Cardiac muscle cell (in vitro differentiated cells and primary cell): ENCODE results near the gene GAS2L3. TPM values are rescaled to one million over a fixed set of nuclear protein-coding genes. Genes with fewer than 3 reads are reported as not detected.

ENCODE experiments used
- DNase-seq, 2 donors: peaks; one replicate each; pipeline versions ENCODE4 v3.0.0 to v3.0.0-alpha.2; 2010 to 2017; ENCODE audit warnings: low read depth in 1 of 2, low spot score in 1 of 2
- H3K27ac ChIP-seq: fragments of 200-600 bp; sonication (generic); 2 replicates; pipeline ENCODE4 v1.5.1; 2016
- H3K27me3 ChIP-seq: fragments of 200-600 bp; sonication (generic); 2 replicates; pipeline ENCODE4 v1.6.0; 2016; ENCODE audit warnings: control low read depth
- H3K36me3 ChIP-seq: fragments of 200-600 bp; sonication (generic); 2 replicates; pipeline ENCODE4 v1.5.1; 2016; ENCODE audit warnings: control low read depth
- H3K4me1 ChIP-seq: fragments of 200-600 bp; sonication (generic); 2 replicates; pipeline ENCODE4 v1.8.1; 2017; ENCODE audit warnings: low read depth, mild to moderate bottlenecking, mixed run types
- H3K4me3 ChIP-seq: fragments of 200-600 bp; sonication (generic); 2 replicates; pipeline ENCODE4 v1.5.1; 2016; ENCODE audit warnings: mild to moderate bottlenecking
- H3K9me3 ChIP-seq: fragments of 200-600 bp; sonication (generic); 2 replicates; pipeline ENCODE4 v1.5.1; 2017; ENCODE audit warnings: low read depth, mild to moderate bottlenecking, control low read depth
- polyA plus RNA-seq: library from polyadenylated mRNA; unstranded; fragments of >200 nt; fragmentation: Nextera tagmentation; extraction: Ambion mirVana; gene quantifications from 2 replicates; pipeline ENCODE4 v1.2.1, GENCODE V29; 2016
- total RNA-seq: library from RNA; depleted of rRNA; stranded (reverse); fragments of >200 nt; gene quantifications from 2 replicates; pipeline ENCODE4 v1.2.3, GENCODE V29; 2016
- TF ChIP-seq, protein P1 (sequence below): IDR thresholded peaks from 2 replicates; pipeline ENCODE4 v1.5.1; 2012; ENCODE audit warnings: low read depth, mild to moderate bottlenecking, low read length

Gene GAS2L3
- total and polyA plus RNA-seq, 2 experiments from 2014 or later: 0.07 to 13.9 TPM

DNA sequence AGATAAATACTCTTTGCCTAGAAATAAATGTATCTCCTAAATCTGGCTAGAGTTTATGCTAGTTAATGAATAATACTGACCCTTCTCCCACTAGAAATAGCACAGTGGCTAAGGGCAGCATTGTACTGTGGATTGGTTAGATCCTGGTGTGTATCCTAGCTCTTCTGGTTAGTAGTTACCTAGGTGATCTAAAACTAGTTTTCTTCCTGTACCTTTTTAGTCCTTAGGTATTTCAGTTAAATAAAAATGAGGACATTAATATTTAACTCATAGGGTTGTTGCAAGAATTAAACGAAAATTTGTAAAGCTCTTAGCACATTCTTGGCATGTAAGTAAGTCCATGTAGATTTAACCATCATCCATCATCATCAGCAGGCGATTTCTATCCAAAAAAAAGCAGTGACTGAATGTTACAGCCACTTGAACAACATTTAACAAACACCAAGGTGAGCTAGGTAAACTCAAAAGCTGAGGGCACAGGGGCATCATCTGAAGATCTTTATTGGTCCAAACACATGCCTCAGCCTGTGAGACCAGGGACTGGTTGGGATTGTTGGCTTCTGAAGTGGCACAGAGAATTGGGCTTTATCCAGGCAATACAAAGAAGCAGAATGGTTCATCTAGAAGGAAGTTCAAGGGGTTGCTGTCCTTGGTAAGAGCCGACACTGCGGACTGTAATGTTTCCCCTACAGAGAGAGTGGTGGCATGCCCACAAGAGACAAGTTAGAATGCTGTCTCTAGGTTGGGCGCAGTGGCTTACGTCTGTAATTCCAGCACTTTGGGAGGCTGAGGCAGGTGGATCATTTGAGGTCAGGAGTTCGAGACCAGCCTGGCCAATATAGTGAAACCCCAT, 100.8 kb downstream of the GAS2L3 start:
- TF ChIP-seq, protein P1, sequence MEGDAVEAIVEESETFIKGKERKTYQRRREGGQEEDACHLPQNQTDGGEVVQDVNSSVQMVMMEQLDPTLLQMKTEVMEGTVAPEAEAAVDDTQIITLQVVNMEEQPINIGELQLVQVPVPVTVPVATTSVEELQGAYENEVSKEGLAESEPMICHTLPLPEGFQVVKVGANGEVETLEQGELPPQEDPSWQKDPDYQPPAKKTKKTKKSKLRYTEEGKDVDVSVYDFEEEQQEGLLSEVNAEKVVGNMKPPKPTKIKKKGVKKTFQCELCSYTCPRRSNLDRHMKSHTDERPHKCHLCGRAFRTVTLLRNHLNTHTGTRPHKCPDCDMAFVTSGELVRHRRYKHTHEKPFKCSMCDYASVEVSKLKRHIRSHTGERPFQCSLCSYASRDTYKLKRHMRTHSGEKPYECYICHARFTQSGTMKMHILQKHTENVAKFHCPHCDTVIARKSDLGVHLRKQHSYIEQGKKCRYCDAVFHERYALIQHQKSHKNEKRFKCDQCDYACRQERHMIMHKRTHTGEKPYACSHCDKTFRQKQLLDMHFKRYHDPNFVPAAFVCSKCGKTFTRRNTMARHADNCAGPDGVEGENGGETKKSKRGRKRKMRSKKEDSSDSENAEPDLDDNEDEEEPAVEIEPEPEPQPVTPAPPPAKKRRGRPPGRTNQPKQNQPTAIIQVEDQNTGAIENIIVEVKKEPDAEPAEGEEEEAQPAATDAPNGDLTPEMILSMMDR: no peak
- H3K4me3 ChIP-seq: no peak overlapping the region
- no peak overlapping the region for H3K27ac ChIP-seq
- H3K9me3 ChIP-seq: no peaks in the 10 kb centered on the region
- H3K27me3 ChIP-seq: no peaks in the 10 kb centered on the region
- DNase-seq: peak in 1 of 2 donors; percentile 17
- H3K36me3 ChIP-seq: no peaks in the 10 kb centered on the region
- no peaks in the 10 kb centered on the region for H3K4me1 ChIP-seq

Other genes with a start within 250 kb of the GAS2L3 start
- not detected in 2 replicates for gene SLC17A8, start 216.6 kb upstream of the GAS2L3 start, total RNA-seq
- not detected in 2 replicates for gene SLC17A8, start 216.6 kb upstream of the GAS2L3 start, polyA plus RNA-seq
- not detected in 2 replicates for gene NR1H4, start 99.8 kb upstream of the GAS2L3 start, total RNA-seq
- not detected in 2 replicates for gene NR1H4, start 99.8 kb upstream of the GAS2L3 start, polyA plus RNA-seq
- gene ANO4, start 221.1 kb downstream of the GAS2L3 start, total RNA-seq: 0.33 and 0.95 TPM in 2 replicates
- gene ANO4, start 221.1 kb downstream of the GAS2L3 start, polyA plus RNA-seq: 0.92 and 1.00 TPM in 2 replicates